Left renal pelvis (tissue), 4 donors: ENCODE measurements around the gene TNIK. TPM values are rescaled to one million over a fixed set of nuclear protein-coding genes. Genes with fewer than 3 reads are reported as not detected.

Experiments
- DNase-seq, 4 donors: peaks; one replicate each; pipeline ENCODE4 v3.0.0-alpha.2; 2013; ENCODE audit warnings: low read depth in 4 of 4, low spot score in 3 of 4
- polyA plus RNA-seq, 4 donors: library from polyadenylated mRNA; unstranded; fragments of 120-200 nt; gene quantifications; one replicate each; pipeline ENCODE4 v1.2.1, GENCODE V29; 2013; ENCODE audit not compliant: insufficient read length in 4 of 4

Gene TNIK
- polyA plus RNA-seq, 4 donors, result 2.3 to 19.2 (median 18.2) TPM

DNA sequence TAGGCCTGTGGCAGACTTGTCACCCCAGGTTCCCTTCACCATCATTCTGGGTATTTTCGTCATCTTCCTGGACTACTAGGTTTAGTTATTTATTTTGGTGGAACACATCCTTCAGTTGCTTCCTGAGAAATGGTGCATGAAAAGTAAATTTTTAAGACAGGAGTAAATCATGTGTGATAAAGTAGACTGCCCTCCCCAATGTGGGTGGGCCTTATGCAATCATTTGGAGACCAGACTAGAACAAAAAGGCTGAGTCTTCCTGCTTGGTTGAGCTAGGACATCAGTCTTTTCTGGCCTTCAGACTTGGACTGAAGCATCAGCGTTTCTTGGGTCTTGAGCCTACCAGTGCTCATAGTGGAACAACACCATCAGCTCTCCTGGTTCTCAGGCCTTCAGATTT lies 382.9 kb downstream of the TNIK start:
- DNase-seq, result no peak

DNA sequence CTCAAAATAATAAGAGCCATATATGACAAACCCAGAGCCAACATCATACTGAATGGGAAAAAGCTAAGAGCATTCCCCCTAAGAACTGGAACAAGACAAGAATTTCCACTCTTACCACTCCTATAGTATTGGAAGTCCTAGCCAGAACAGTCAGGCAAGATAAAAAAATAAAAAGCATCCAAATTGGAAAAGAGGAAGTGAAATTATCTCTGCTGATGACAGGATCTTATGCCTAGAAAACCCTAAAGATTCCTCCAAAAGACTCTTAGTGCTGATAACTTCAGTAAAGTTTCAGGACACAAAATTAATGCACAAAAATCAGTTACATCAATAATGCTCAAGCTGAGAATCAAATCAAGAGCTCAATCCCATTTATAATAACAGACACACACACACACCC lies 387.8 kb downstream of the TNIK start:
- DNase-seq, result no peak

DNA sequence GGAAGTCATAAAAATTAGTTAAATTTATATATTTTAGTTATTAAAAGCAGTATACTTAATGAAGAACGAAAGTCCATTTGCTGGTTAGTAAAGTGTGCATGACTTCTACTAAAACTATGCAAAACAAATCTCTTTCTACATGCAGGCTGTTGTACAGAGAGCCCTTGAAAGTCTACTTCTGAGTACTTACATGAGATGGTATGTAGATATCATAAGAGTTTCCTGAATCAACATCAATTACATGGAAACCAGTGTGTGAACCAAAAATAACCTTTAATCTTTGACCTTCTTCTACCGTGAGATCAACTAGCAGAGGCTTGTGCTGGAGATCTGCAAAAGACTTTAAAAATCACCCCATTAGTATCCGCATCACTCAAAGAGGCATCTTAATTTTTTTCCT lies 391.5 kb downstream of the TNIK start:
- DNase-seq, result no peak

DNA sequence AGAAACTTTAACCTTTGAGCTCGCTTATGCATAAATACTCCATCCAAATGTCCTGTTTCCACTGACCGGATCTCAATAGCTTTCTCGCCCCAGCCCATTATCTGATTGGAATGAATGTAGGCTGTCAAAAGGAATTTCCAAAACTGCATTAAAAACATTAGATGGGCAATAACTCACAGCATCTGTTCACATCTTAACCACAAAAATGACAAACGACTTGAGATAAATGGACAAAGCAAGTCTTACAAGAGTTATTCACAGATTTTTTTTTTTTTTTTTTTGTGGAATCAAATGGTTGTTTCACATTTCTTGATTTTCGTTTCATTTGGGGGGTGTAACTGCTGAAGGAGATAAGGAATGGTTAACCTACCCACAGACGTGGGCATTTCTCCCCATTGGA lies 394.0 kb downstream of the TNIK start:
- DNase-seq, result no peak

DNA sequence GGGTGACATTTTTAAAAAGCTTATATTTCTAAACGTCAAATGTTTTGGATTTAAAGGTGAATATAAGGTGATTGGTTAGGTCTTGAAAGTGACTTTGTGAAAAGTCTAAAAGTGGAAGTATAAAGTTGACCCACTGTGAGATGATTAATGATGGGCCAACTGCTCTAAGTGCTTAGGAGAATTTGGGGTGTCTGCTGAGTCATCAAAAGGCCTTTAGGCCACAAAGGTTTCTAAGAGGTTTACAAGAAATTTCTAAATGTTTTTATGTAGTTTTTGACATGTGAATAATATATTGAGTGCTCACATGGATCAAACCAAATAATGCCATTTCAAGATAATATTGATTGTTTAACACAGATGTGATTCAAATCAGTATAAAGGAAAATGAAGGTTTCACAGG lies 394.5 kb downstream of the TNIK start:
- no peak for DNase-seq

DNA sequence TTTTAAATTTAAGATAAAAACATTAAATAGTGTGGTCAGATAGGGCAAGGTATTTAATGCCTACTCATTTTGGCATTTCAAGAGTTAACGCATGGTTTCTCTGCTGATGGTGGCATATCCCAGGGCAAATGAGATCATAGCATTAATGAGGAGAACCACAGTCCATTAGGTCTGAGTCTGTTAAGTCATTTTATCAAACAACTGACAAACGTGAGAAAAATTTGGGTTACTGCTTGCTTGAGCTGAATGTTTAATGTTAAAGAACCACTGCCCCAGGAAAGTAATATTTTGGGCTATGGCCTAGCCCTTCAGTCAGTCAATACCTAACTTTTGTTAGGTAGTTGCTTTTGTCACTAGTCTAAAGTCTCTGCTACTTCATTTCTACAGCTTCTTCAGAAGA lies 395.7 kb downstream of the TNIK start:
- no peak for DNase-seq

DNA sequence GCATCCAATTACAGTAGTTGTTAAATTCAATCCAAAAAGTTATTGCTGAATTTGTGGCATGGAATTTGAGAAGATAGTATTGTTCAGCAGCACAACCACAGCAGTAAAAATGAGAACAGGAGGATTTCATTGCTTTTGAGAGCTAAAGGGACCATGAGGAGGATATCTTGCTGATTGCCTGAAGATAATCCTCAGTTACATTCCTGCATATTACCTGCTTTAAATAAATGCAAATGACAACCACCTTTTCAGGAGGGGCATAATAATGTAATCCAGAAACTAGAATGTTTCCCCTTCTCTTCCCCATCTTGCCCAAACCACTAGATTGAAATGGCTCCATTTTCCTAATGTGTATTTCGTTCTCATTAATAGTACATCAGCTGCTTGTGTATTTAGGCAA lies 398.5 kb downstream of the TNIK start:
- no peak for DNase-seq

DNA sequence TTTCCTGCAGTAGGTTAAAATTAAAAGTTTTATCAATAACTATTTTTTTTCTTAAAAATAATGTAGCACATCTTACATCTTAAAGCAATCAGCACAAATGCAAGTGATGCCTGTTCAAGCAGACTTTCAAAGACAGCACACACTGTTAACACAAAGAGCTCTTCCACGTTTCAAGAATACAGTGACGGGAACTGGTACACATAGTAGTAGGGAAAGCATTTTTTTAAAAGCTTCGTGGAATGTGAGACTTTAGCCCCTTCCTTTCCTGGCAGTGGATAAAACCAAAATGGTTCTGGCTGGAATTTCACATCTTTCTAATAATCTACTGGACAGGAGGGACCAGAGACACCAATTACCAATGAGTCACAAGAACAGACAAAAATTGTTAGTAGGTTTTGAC lies 400.2 kb downstream of the TNIK start:
- no peak for DNase-seq

DNA sequence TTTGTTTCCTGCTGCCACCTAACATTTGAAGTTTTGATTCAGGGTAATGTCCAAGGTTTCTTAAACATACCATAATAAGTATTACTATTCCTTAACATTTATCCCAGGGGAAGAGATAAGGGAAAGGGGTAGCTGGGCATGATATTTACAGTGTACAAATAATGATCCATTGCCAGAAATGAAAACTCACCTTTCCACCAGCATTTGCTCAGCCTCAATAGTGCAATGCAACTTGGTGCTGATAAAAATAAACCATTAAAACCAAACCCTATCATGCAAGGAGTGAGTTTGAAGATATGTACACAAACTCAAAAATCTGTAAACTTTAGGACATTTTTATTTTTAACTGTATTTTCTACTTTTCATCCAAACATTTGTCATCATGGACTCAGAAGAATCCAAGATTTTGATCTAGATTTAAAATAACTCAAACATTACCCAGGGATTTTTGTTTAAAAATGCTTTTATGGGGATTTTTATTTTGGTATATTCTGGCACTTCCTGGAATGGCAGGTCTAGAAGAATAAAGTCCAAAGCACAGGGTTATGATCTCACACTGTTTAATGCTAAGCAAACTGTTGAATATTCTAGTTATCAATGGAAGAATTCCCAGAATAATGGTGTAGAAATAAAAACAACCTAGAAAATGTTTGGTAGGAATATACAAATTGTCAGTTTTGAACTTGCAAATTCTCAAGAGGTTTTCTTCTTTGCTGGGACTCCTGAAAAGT lies 401.2 kb downstream of the TNIK start:
- no peak for DNase-seq

DNA sequence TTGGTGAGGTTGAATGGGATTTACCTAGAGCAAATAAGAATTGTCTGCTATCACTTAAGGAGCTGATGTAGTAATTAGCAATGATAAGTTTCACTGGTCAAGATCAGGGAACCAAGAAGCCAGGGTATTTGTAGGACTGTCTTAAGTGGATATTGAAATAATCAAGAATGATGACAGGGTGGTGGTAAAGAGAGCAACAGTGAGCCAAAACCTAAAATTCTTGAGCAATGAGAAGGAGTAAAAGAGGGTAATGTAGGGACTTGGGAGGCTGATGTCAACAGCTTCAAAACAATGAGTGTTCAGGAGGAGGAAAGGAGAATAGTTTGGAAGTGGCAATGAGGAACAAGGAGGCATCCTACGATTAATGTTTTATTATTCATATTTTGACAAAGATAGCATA lies 402.1 kb downstream of the TNIK start:
- DNase-seq, result no peak

DNA sequence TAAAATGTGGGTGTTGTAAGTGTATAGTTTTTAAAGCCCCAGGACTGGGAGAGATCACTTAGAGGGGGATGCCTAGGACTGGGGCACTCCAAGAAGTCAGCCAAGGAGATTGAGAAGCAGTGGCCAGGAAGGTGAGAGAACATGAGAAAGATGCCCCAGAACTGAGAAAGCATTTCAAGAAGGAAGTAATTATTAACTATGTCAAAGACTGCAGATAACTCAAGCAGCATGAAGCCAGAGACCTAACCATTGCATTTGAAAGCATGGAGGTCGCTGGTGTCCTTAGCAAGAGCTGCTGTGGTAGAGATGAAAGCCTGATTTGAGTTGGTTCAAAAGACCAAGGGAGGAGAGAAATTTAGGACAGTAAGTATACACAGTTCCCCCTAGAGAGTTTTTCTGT lies 403.1 kb downstream of the TNIK start:
- no peak for DNase-seq

DNA sequence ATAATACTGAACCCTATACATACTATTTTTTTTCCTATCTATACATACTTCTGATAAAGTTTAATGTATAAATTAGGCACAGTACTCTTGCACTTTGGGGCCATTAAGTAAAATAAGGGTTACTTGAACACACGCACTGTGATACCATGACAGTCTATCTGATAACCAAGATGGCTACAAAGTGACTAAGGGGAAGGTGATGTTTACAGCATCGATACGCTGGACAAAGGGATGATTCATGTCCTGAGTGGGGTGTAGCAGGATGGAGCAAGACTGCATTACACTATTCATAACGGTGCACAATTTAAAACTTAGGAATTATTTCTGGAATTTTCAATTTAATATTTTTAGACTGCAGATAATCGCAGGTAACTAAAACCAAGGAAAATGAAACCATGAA lies 403.7 kb downstream of the TNIK start:
- no peak for DNase-seq

DNA sequence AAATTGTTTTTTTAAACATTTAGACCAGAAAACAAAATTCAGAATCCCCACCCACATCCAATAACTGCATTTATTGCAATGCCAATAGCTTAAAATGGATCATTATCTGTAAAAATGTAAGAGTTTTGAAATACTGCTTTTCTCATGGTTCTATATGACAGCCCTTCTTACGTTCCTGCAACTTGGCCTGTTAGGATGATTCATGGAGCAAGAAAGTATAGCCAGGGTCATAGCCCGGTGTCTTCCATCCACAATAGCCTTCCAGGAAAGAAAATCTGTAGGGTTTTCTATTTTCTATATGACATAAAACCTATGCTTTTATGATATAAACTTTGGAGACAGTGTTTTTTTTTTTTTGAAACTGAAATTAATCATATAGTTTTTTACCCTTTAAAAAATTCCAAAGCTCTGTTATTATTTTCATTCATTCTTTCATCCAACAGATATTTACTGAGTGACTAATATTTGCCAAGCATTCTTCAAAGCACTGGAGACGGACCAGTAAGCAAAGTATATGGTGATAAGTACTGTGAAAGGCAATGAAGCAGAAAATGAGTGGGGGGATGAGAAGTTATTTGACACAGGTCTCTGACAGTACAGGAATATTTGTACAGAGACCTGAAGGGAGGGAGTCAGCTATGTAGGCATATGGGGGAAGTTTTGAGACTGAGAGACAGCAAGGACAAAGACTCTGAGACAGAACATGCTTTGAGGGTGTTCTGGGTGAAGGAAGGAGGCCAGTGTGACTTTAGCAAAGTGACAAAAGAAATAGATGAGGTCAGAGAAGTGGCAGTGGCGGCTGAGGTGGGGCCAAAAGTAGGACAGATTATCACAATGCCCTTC lies 404.6 kb downstream of the TNIK start:
- no peak for DNase-seq

DNA sequence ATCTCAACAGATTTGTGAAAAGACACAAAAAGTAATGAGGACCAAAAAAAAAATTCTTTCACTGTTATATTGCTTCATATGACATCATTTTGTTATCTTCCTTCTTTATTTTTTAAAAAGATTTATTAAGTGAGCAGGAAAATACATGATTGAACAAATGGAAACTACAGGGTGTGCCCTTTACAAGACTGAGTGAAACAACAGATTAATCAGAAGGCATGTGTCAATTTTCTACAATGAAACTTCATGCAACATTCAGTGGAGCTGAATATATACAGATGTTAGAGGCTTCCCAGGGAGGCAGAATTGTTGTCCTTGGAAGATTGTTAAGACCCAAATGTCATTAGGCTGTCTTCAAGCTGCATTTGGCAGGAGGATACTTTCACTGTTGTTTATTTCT lies 405.3 kb downstream of the TNIK start:
- no peak for DNase-seq

DNA sequence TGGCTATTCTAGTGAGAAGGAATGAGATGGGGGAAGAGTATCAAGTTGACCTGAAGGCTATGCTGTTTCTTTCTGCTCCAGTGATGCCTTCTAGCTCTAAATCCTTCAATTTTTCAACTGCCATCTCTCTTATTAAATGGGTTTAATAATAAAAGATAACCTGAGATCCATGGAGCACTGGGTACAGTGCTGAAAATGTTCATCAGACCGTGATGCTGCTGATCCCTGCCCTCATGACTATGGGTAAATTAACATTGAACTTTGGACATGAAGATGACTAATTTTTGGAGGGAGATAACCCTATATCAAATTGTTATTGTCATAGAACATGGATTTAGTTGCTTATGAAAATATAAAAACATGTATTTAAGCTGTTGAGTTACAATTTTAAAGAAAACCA lies 406.0 kb downstream of the TNIK start:
- DNase-seq, result no peak

DNA sequence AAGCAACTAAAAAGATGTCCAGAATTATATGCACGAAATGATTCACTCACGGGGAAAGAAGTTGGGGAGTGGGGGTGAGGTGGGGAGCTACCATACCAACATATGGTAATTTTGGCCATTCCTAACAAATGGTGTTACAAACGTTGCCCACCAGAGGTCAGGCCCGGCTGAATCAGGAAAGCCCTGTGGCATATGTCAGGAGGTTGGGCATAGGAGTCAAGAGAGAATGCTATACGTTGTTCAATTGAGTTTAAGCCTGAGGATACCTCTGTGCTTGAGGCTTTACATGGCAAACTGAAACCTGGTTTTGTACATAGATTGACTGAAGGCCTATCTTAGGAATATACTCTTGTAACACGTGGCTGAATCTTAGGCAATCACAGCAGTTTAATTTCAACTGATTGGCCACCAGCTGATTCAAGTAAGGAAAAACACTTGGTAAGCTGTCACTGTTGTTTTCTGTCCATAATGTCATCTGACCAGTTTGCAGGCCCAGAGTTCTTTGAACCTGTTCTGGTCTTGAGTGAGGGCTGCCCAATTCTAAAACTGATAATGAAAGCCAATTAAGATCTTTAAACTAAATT lies 410.3 kb downstream of the TNIK start:
- no peak for DNase-seq

DNA sequence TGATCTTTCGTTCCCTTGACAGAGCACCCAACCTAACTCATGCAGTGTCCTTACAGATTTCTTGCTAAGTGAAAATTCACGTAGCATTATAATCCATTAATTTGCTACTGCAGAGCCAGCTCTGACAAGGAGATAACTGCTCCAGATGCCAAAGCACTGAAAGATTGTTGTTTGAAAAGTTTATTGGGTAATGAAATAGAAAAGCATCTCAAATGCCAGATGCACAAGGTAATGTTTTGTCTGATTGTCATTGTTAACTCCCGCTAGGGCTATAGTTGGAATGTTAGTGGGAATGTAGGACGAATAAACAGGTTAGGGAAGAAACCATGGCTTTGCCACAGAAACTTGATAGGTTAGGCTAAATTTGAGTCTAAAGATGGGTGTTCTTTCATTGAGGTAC lies 413.4 kb downstream of the TNIK start:
- no peak for DNase-seq

DNA sequence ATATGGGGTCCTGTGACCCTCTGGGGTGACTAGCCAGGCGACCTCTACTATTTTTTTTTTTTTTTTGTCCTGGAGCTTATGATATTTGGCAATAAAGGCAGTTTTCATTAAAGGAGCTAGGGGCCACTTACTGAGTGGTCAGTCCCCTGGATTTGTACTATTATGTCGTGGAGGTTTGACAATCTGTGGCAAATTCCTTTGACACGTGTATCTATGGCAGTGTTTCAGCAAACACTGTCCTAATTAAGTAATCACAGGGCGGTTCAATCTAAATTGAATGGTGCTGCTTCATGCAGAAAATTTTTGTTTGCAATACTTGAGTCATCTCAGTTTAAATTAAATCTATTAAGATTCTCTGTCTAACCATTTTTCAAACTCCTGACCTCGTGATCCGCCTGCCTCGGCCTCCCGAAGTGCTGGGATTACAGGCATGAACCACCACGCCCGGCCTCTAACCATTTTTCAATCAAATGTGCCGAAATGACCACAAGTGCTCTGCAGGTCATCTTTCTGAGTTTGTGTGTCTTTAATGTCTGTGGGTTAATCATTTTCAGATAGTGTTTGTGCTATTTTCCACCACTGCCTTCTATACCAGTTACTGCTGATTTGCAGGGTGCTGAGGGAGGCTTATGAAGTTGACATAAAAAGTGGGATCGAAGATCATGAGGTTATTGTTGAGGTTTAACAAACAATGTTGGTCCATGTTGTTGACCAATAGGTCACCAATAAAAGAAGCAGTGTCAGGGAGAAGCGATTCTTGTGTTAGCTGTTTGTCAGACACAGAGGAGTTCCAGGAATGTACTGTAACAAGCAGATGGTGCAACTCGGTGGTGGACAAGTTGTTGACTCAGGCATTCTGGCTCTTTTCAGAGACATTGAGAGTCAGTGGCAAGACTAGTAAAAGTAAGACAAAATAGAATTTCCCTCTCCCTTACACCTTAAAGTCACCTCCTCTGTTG lies 415.1 kb downstream of the TNIK start:
- no peak for DNase-seq

DNA sequence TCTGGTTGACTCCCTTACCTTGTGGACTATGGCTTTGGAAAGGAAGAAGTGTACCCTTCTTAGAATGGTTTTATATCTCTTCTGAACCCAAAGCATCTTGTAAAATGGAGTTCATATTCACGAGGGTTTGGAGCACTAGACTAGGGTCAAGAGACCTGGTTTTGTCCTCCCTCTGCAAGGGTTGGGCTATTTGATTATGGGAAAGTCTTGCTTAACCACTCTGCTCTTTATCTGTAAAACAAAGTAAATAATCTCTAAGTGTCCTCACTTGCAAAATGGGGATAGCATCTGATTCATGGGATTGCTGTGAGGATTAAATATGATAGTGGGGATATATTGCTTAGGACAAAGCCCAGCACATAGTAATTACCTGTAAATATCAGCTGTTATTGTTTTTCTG lies 415.8 kb downstream of the TNIK start:
- no peak for DNase-seq

DNA sequence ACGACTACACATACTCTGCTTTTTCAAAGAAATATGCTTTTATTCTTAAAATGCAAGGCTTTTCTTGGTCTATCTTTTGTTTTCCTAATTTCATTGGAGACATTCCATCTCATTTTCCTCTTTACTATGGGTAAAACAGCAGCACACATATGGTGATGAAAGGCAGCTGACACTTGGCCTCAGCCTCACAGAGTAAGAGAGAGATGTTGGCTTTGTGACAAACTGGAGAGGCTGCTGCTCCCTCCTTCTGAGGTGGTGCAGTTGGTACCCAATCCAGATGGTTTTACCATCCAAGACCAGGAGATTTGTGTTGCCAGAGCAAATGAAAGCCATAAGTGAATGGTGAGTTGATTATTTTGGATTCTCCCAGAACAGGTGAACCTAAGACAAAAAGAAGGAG lies 420.5 kb downstream of the TNIK start:
- DNase-seq, result no peak

DNA sequence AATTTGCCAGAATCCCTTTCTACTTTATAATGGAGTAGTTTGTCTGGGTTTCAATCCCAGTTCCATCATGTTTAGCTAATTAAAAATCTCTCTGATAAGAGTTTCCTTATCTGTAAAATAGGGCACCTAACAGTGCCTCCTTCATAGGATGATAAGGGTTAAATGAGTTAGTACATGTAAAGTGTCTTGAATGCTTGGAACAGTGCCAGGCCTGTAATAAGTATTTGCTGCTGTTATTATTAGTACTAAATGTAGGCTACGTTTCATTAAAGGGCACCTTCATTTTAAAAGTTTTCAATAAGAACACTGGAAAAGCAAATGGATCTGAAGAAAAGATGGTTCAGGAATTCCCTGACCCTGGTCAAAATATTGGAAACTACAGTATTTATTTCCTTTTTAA lies 421.9 kb downstream of the TNIK start:
- no peak for DNase-seq
